ENCODE results near the gene KRTAP13-2.

Gene KRTAP13-2, protein sequence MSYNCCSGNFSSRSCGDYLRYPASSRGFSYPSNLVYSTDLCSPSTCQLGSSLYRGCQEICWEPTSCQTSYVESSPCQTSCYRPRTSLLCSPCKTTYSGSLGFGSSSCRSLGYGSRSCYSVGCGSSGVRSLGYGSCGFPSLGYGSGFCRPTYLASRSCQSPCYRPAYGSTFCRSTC

GRCh38 chr21:30372139-30372770, at the start of gene KRTAP13-2:
Gene KRTAP13-2, minus strand, starts transcription at chr21:30372271. Its CDS starts 58 bp downstream, at chr21:30372213.
- H3K4me3 ChIP-seq (ENCODE audit: low read length): no peak within 1 kb of the TSS
- TF ChIP-seq CTCF (IDR thresholded peaks at IDR 0.05; ENCODE audit: insufficient read depth, low read depth, low read length, missing control alignments): no peak
- no peak for DNase-seq (ENCODE audit: low read depth)

GRCh38 chr21:30415993-30416392, 43.9 kb upstream of the KRTAP13-2 start:
- no peak for TF ChIP-seq CTCF (IDR thresholded peaks at IDR 0.05; ENCODE audit: insufficient read depth, low read depth, low read length, missing control alignments)
- H3K4me3 ChIP-seq (ENCODE audit: low read length): no peak overlapping the region
- no peak for DNase-seq (ENCODE audit: low read depth)

- peak; percentile 76 for TF ChIP-seq CTCF (IDR thresholded peaks at IDR 0.05; ENCODE audit: insufficient read depth, low read depth, low read length, missing control alignments)
- DNase-seq (ENCODE audit: low read depth): peak; percentile 94
- H3K4me3 ChIP-seq (ENCODE audit: low read length): no peak overlapping the region
Observed at GRCh38 chr21:30408782-30409494, 36.9 kb upstream of the KRTAP13-2 start.

DNA sequence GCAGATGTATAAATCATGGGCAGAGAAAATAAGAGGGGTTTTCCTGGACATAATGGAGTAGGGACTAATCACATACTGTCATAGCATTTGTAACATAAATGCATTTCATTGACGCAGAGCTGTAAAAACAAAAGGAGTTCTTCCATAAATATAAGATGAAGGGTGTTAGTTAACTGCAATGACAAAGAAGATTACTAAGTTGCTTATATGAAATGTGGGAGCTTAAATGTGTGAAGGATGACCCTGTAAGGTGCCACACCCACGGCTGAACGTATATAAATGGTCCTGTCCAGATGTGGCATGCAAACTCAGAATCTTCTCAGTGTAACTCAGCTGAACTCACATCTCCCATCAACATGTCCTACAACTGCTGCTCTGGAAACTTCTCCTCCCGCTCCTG, 23.7 kb upstream of the KRTAP13-2 start, which contains the start of gene KRTAP13-1:
Gene KRTAP13-1 (plus strand): TSS at position 301 of the 400 bp plus-strand sequence. CDS start 56 bp downstream, at position 357.
- DNase-seq (ENCODE audit: low read depth): no peak
- H3K4me3 ChIP-seq (ENCODE audit: low read length): no peak within 1 kb of the TSS
- TF ChIP-seq CTCF (IDR thresholded peaks at IDR 0.05; ENCODE audit: insufficient read depth, low read depth, low read length, missing control alignments): no peak

DNA sequence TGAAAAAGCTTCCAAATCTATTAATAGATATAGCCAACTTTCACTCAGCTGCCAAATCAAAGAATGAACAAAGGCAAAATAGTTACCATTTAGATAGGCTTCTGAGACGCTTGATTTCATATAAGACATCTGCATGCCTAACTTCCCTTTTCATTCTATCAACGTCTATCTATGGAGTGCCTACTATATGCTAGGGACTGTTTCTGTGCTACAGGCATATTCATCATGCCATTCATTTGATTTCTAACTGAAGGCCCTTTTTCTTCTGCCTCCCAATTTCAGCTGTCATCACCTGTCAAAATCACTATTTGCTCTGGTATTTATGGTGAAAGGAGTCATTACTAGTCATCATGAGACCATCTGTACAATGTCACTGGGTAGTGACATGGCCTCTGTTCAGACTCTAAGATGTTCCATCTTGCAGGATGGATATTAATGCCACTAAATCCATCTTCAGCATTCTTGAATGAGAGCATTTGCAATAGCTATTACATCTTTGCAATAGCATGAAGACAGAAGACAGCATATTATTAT, 19.5 kb upstream of the KRTAP13-2 start:
- no peak overlapping the region for H3K4me3 ChIP-seq (ENCODE audit: low read length)
- no peak for DNase-seq (ENCODE audit: low read depth)
- no peak for TF ChIP-seq CTCF (IDR thresholded peaks at IDR 0.05; ENCODE audit: insufficient read depth, low read depth, low read length, missing control alignments)

GRCh38 chr21:30382201-30382600, 10.1 kb upstream of the KRTAP13-2 start:
- TF ChIP-seq CTCF (IDR thresholded peaks at IDR 0.05; ENCODE audit: insufficient read depth, low read depth, low read length, missing control alignments): no peak
- DNase-seq (ENCODE audit: low read depth): no peak
- no peak overlapping the region for H3K4me3 ChIP-seq (ENCODE audit: low read length)

Measured in epithelial cell of esophagus (primary cell).